Astrocyte (in vitro differentiated cells and primary cell): ENCODE data around the gene MICAL2. TPM values are rescaled to one million over a fixed set of nuclear protein-coding genes. Genes with fewer than 3 reads are reported as not detected.

Source experiments
- DNase-seq: peaks from one replicate; pipeline ENCODE4 v3.0.0-alpha.2; 2010; ENCODE audit warnings: low read depth
- FAIRE-seq: peaks from 2 replicates; lab custom pipeline; 2011; peaks lifted over from hg19 to GRCh38; lab: Jason Lieb, UNC
- H2AFZ ChIP-seq: 2 replicates; pipeline ENCODE4 v1.6.0; 2012; ENCODE audit warnings: low read depth, low read length, inconsistent platforms
- H3K27ac ChIP-seq: 2 replicates; pipeline ENCODE4 v1.5.1; 2011; ENCODE audit warnings: low read depth, low read length, inconsistent platforms
- H3K27me3 ChIP-seq: 2 replicates; pipeline ENCODE4 v1.6.0; 2011; ENCODE audit warnings: low read length, inconsistent platforms; ENCODE audit not compliant: insufficient read depth
- H3K36me3 ChIP-seq: 2 replicates; pipeline ENCODE4 v1.5.1; 2011; ENCODE audit warnings: low read length, inconsistent platforms; ENCODE audit not compliant: insufficient read depth
- H3K4me1 ChIP-seq: 2 replicates; pipeline ENCODE4 v1.5.1; 2011; ENCODE audit warnings: low read length, inconsistent platforms; ENCODE audit not compliant: insufficient read depth
- H3K4me2 ChIP-seq: 2 replicates; pipeline ENCODE4 v1.6.0; 2012; ENCODE audit warnings: low read length, inconsistent platforms
- H3K4me3 ChIP-seq: 2 replicates; pipeline ENCODE4 v1.5.1; 2011; ENCODE audit warnings: low read depth, mild to moderate bottlenecking, low read length, inconsistent platforms; ENCODE audit not compliant: insufficient read depth
- H3K79me2 ChIP-seq: 2 replicates; pipeline ENCODE4 v1.6.0; 2012; ENCODE audit warnings: mild to moderate bottlenecking, low read length, inconsistent platforms; ENCODE audit not compliant: insufficient read depth
- H3K9ac ChIP-seq: 2 replicates; pipeline ENCODE4 v1.6.0; 2012; ENCODE audit warnings: mild to moderate bottlenecking, low read length, inconsistent platforms
- H3K9me3 ChIP-seq: 2 replicates; pipeline ENCODE4 v1.5.1; 2012; ENCODE audit warnings: low read depth, mild to moderate bottlenecking, low read length, inconsistent platforms; ENCODE audit not compliant: insufficient read depth
- H4K20me1 ChIP-seq: 2 replicates; pipeline ENCODE4 v1.6.0; 2012; ENCODE audit warnings: low read length, inconsistent platforms; ENCODE audit not compliant: insufficient read depth
- H3K27ac Mint-ChIP-seq: one replicate; pipeline ENCODE4 v1.8.0; 2021; ENCODE audit warnings: mild to moderate bottlenecking, mixed read lengths; ENCODE audit not compliant: unreplicated experiment
- H3K27me3 Mint-ChIP-seq: one replicate; pipeline ENCODE4 v1.8.0; 2021; ENCODE audit warnings: low read depth, mixed read lengths; ENCODE audit not compliant: unreplicated experiment
- H3K36me3 Mint-ChIP-seq: one replicate; pipeline ENCODE4 v1.8.0; 2021; ENCODE audit warnings: low read depth, mixed read lengths; ENCODE audit not compliant: unreplicated experiment
- H3K4me1 Mint-ChIP-seq: one replicate; pipeline ENCODE4 v1.8.0; 2021; ENCODE audit warnings: low read depth, mixed read lengths; ENCODE audit not compliant: unreplicated experiment
- H3K4me3 Mint-ChIP-seq: one replicate; pipeline ENCODE4 v1.8.0; 2021; ENCODE audit warnings: mild to moderate bottlenecking, moderate library complexity, mixed read lengths; ENCODE audit not compliant: unreplicated experiment
- H3K9me3 Mint-ChIP-seq: one replicate; pipeline ENCODE4 v1.8.0; 2021; ENCODE audit warnings: mild to moderate bottlenecking, mixed read lengths; ENCODE audit not compliant: unreplicated experiment
- CTCF ChIP-seq: IDR thresholded peaks from 2 replicates; pipeline ENCODE4 v1.5.1; 2011; ENCODE audit warnings: low read depth, mild to moderate bottlenecking, inconsistent platforms, low read length, moderate library complexity; ENCODE audit not compliant: insufficient read depth
- EZH2 ChIP-seq: IDR thresholded peaks from 2 replicates; pipeline ENCODE4 v1.6.1; 2012; ENCODE audit warnings: mild to moderate bottlenecking, low read length, inconsistent platforms; ENCODE audit not compliant: insufficient read depth
- total RNA-seq: library from RNA; stranded (reverse); gene quantifications from 2 replicates; pipeline ENCODE4 v1.2.1, GENCODE V29; 2021

MICAL2 gene
- total RNA-seq, 1 donor from 2014 or later, result 357 TPM

- Mint-ChIP-seq H3K27ac (no peak overlapping the region), H3K27me3 (no peaks in the 10 kb centered on the region), H3K4me3 (no peak overlapping the region), H3K4me1 (peaks cover 73% of the 10 kb centered on the region), H3K36me3 (peaks cover 44% of the 10 kb centered on the region), H3K9me3 (no peaks in the 10 kb centered on the region)
- Histone ChIP-seq H3K27ac (peak overlapping the region; percentile 58), H3K27me3 (no peaks in the 10 kb centered on the region), H3K4me3 (no peak overlapping the region), H3K36me3 (peaks cover 53% of the 10 kb centered on the region), H3K4me2 (peak overlapping the region; percentile 52), H3K9ac (peak overlapping the region; percentile 53), H4K20me1 (peaks cover 90% of the 10 kb centered on the region), H3K9me3 (no peaks in the 10 kb centered on the region), H2AFZ (no peak overlapping the region), H3K4me1 (peaks cover 72% of the 10 kb centered on the region), H3K79me2 (peaks cover 100% of the 10 kb centered on the region)
- DNase-seq (no peak), FAIRE-seq (no peak)
- no peak for TF ChIP-seq EZH2
- TF ChIP-seq CTCF, result no peak
These were observed 9.1 kb downstream of the MICAL2 start for GRCh38 chr11:12119502-12119901.

- peak overlapping the region; percentile 77 for H3K27ac Mint-ChIP-seq
- no peak for TF ChIP-seq EZH2
- TF ChIP-seq CTCF, result no peak
- peak overlapping the region; percentile 52 for H3K4me2 ChIP-seq
- FAIRE-seq (no peak), DNase-seq (no peak)
- peak overlapping the region; percentile 58 for H3K27ac ChIP-seq
- peaks cover 58% of the 10 kb centered on the region for H3K36me3 ChIP-seq
- H3K36me3 Mint-ChIP-seq, result peaks cover 45% of the 10 kb centered on the region
- no peaks in the 10 kb centered on the region for H3K27me3 ChIP-seq
- no peaks in the 10 kb centered on the region for H3K9me3 ChIP-seq
- H3K4me3 ChIP-seq, result no peak overlapping the region
- peak overlapping the region; percentile 53 for H3K9ac ChIP-seq
- H3K27me3 Mint-ChIP-seq, result no peaks in the 10 kb centered on the region
- peaks cover 100% of the 10 kb centered on the region for H3K79me2 ChIP-seq
- peaks cover 89% of the 10 kb centered on the region for H4K20me1 ChIP-seq
- no peaks in the 10 kb centered on the region for H3K9me3 Mint-ChIP-seq
- peaks cover 73% of the 10 kb centered on the region for H3K4me1 ChIP-seq
- H3K4me1 Mint-ChIP-seq, result peaks cover 74% of the 10 kb centered on the region
- no peak overlapping the region for H2AFZ ChIP-seq
- peak overlapping the region; percentile 29 for H3K4me3 Mint-ChIP-seq
These were observed 9.9 kb downstream of the MICAL2 start for GRCh38 chr11:12120031-12121008.
